HG03064 (cell line): ENCODE measurements around the gene SEC24D.
"Not testable (repeated sequence)": the region's sequence is repeated elsewhere in the genome, so short reads cannot be mapped to it uniquely, and the experiment has no call there.

ENCODE experiments used
- ATAC-seq: cut with Tn5 transposase; IDR thresholded peaks from one replicate; pipeline ENCODE4 v1.9.1; 2021; ENCODE audit warnings: low read depth; ENCODE audit not compliant: unreplicated experiment

Gene SEC24D

DNA sequence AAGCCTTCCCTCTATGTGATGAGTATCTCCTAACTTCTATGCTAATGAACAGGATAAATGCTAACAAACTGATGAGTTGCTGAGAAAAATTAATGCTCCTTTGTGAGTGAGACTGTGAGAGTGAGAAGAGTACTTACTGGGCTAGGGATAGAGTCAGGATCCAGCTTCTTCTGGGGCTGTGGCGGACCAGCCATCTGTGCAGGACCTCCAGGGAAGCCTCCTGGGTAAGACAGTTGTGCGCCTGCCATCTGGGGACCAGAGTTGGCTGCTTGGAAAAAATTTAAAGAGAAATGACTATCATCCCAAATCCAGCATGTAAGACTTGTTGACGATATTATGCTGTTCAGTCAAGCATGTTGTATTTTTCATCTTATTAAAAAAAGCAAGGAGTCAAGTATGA is 21.0 kb downstream of the SEC24D start:
- no peak for ATAC-seq

DNA sequence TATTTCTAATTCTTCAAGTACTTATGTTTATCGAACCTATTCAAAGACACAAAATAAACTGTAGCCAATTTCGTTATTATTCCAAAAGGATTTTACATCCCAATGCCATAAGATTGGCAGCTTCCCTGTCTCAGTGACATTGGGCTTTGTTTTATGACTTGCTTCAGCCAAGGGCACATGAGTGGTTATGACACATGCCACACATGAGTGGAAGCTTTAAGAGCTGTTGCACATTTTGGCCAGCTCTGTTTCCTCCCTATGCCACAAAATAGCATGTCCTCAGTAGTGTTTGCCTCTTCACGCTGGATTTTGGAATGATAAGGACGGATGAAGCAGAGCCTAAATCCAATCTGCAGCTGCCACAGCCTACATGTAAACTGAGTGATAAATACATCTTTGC is 21.9 kb downstream of the SEC24D start:
- no peak for ATAC-seq

DNA sequence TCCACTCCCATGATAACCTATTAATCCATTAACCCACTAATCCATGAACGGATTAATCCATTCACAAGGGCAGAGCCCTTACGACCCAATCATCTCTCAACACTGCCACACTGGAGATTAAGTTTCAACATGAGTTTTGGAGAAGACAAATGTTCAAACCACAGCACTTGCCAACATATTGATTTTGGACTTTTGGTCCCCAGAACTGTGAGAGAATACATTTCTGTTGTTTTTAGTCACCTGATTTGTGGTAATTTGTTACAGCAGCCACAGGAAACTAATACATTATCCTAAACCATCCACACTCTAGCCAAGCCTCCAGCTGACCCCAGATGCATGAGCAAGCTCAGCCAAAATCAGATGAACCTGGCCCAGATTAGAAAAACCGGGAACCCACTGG is 22.4 kb downstream of the SEC24D start:
- ATAC-seq = no peak

DNA sequence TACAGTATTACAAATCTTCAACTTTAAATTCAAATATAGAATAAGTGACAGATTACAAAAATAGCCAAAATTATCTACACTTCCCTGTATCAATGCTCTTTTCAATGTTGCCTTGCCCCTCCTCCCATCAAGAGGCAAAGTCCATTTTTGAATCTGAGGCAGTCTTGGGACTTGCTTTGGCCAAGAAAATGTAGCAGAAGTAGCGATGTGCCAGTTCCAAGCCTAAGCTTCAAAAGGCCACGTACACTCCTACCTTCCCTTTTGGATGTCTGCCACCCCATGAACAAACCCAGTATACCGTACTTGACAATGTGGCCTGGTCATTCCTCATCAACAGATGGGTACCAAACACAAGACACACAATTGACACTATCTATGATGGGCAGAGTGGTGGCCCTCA is 24.1 kb downstream of the SEC24D start:
- ATAC-seq = no peak

DNA sequence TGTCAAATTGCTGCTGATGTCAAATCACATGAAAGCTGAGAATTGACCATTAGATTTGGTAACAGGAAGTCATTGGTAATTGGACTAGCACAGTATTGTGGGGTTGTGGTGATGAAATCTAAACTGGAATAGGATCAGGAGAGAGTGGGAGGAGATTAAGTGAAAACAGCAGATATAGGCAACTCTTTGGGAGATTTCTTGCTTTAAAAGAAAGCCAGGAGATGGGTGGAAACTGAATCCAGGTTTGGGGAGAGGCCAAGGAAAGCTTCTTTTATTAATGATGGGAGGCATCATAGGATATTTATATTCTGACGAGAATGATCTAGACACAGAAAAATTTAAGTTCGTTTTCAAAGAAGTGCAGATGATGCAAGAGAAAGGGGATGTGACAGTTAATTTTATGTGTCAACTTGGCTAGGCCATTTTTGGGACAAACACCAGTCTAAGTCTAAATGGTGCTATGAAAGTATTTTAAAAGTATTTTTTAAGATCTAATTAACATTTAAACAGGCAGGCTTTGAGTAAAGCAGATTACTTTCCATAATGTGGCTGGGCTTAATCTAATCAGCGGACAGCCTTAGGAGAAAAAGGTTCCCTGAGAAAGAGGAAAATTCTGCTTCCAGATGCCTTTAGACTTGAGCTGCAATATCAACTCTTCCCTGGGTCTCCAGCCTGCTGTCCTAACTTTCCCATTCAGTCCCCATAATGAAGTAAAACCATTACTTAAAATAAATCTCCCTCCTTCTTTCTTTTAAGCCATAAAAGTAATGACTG is 24.7 kb downstream of the SEC24D start:
- no peak for ATAC-seq

DNA sequence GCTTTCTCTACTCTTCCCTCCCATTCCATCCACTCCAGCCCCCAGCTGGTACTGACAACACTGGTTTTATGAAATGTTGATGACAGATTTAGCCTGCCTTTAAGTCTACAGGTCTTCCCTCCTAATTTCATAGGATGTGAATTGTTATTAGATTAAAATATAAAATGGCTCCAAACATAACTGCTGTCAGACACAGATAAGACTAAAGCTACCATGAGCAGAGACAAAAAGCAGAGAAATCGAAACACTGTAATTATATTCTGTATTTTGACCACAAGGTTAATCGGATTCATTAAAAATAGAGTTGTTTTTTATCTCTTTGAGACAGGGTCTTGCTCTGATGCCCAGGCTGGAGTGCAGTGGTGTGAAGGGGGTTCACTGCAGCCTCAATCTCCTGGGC is 28.3 kb downstream of the SEC24D start:
- no peak for ATAC-seq

DNA sequence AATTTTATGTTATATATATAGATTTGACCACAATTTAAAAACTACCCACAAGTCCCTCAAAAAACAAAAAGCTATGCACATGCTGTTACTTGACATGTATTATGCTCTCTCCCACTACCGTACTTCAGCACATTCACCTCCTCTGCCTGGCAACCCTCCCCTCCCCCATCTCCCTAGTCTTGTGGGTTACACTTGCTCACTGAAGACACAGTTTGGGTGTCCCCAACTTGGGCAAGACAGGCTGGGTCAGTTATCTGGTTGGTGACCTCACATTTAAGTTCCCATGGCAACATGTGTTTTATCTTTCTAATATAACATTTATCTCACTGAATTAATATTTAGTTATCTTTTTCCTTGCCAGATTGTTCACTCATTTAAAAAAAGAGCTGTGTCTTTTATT is 32.7 kb downstream of the SEC24D start:
- ATAC-seq = no peak

DNA sequence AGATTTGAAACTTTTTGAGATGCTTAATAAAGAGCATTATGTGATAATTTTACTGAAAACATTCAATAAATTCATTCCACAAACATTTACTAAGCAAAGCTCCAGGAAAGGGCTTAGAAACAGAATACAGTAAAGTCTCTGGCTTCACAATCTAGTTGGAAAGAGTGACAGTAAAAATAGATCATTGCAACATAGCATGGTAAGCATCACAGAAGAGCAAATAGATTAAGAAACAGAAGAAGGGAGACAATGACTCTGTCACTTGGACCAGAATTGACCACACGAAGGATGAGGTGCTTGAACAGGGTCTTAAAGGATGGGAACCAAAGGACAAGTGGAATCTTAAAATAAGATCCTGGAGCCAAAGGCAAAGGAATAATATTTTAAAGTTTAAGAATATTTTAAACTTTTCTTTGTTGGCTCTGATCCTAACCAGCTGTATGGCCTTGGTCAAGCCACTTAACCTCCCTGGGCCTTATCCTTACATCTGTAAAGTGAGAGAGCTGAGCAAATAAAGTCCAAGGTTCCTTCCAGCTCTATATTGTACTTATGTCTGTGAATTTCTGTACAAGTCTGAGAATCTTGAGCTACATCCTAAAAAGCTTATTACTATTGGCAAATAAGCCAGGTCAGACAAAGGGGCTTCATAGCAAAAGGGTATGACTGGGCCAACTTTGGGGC is 33.9 kb downstream of the SEC24D start:
- no peak for ATAC-seq

DNA sequence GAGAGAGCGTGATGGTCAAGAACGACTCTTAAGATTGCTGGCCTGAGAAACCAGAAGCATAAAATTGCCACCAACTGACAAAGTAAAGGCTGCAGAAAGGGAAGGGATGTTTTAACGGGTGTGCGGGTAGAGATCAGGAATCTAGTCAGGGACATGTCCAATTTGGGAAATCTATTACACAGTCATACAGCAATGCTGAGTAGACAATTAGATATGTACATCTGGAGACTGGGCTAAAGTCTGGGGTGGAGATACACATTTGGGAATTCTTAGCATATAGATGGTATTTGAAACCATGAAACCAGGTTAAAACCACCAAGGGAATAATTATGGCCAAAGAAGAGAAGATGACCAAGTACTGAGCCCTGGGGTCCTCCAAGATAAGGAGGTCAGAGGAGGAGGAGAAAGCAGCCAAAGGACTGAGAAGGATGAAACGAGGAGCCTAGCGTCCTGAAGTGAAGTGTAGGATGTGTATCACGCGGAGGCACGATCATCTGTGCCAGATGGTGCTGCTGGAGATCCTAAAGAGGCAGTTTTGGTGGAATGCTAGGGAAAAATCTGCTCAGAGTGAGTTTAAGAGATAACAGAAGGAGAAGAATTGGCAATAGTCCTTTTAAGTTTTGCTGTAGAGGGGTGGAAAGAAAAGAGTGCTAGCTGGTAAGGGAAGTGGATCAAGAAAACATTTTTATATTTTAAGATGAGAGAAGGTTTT is 36.5 kb downstream of the SEC24D start:
- ATAC-seq = no peak

DNA sequence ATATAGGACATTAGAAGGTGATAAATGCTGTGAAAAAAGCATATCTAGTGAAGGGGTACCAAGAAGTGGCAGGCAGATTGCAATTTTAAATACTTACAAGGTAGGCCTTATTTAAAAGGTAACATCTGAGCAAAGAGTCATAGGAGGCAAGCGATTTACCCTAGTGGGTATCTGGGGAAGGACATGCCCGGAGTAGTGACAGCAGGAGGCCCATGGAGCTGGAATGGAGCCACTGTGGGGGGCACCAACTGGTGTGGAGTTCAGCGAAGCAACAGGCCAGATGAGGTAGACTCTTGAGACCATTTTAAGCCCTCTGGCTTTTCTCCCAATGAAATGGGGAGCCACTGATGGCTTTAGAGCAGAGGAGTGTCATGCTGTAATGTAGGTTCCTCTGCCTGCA is 37.3 kb downstream of the SEC24D start:
- ATAC-seq = no peak

DNA sequence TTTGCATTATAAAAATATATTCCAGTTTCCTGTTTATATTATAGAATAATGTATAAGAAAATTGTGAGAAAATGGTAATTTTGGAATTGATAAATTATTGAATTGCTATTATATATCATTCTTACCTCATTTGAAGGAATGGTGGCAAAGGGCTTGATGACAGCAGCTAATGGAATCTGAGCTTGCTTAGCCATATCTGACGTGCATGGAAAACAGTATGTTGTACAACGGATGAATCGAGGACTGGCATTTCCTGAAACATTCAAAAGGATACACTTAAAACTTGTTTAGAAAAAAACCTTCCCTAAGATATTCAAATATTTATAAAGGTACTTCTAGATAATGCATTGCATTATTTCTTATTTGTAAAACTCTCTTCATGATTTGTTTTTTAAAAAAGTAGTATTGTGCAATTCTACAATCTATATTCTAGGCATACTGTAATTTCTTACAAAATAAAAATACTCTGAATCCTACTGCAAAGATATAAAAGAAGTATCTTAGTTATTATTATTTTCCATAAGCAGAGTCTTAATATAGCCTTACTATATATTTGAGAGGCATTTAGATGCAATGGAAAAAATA is 38.3 kb downstream of the SEC24D start:
- ATAC-seq = no peak

DNA sequence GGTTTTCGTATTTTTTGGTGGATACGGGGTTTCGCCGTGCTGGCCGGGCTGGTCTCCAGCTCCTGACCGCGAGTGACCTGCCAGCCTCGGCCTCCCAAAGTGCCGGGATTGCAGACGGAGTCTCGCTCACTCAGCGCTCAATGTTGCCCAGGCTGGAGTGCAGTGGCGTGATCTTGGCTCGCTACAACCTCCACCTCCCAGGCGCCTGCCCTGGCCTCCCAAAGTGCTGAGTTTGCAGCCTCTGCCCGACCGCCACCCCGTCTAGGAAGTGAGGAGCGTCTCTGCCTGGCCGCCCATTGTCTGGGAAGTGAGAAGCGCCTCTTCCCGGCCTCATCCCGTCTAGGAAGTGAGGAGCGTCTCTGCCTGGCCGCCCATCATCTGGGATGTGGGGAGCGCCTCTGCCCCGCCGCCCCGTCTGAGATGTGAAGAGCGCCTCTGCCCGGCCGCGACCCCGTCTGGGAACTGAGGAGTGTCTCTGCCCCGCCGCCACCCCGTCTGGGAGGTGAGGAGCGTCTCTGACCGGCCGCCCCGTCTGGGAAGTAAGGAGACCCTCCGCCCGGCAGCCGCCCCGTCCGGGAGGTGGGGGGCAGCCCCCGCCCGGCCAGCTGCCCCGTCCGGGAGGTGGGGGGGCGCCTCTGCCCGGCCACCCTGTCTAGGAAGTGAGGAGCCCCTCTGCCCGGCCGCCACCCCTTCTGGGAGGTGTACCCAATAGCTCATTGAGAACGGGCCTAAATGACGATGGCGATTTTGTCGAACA is 44.1 kb downstream of the SEC24D start:
- not testable (repeated sequence) for ATAC-seq

DNA sequence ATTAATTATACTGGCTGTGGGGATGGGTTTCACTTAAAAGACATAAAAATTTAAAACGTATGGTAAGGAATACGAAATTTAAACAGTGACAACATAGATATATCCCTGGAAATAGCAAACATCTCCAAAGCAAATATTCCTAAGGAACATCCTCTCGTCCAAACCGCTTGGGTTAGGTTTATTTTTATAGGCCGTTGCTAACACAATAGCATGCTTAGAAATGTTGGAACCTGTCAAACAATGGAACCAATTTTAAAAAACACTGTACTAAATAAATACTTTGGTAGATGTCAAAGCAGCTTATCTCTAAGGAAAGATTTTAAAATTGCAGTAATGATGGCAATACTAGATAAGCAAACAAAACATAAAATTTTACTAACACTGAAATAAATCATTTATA is 45.4 kb downstream of the SEC24D start:
- no peak for ATAC-seq

DNA sequence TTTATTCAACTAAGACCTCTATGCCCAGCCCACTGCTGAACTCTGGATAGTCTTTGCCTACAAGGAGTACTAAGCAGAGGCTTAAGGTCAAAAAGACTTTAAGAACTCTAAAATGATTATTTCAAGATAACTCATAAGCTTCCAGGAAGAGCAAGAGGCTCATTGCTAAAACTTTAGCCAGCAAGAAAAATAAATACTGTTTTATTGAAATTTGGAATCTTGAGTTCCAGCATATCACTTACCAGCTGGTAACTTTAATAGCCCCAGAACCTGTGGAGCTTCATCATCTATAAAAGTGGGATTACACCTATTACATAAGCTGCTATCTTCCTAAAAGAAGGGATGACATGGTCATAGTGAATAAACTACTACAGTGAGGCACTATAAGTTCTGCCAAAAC is 47.0 kb downstream of the SEC24D start:
- no peak for ATAC-seq

DNA sequence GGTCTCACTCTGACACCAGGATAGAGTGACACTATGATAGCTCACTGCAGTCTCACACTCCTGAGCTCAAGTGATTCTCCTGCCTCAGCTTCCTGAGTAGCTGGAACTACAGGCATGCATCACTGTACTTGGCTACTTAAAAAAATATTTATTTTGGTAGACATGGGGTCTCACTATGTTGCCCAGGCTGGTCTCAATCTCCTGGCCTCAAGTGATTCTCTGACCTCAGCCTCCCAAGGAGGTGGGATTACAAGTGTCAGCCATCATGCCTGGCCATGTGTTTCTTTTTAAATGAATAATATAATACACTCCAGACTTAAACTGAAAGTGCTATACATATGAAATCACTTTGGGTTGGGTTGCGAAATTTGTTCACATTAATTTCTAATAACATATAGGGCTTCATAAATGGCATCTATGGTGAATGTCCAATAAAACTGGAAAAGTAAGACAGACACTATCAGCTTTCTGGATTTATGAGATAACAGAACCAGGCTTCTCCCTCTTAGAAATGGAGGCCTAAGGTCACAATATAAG is 48.0 kb downstream of the SEC24D start:
- ATAC-seq = no peak

DNA sequence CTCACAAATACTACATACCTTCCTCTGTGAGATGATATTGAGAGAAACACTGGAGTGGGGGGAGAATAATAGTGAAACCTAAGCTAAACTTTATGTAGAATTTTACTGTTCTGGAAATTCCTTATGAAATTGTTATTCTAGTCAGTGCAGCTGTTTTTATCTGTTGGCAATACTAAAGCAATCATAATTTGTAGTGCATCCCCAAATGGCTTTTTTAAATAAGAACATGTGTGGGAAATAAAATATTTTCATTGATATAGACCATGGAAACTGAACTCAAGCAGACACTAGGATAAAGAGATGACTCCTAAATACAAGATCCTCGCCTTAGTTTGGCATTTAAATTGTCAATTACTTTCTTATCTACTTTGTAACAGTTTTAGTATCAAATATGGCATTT is 51.1 kb downstream of the SEC24D start:
- ATAC-seq = no peak

DNA sequence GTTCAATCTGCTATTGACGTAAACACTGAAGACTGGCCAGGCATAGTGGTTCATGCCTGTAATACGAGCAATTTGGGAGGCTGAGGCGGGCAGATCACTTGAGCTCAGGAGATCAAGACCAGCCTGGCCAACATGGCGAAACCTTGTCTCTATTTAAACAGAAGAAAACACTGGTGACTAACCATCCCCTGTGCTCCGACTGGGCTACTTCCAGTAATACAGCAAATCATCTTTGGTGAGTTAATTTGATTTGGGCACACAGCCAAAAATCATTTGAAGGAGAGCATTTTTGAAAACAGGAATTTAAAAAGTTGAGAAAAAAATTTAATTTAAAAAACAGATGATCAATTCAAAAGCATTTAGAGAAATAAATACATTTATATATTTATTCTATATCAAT is 52.0 kb downstream of the SEC24D start:
- ATAC-seq = no peak

DNA sequence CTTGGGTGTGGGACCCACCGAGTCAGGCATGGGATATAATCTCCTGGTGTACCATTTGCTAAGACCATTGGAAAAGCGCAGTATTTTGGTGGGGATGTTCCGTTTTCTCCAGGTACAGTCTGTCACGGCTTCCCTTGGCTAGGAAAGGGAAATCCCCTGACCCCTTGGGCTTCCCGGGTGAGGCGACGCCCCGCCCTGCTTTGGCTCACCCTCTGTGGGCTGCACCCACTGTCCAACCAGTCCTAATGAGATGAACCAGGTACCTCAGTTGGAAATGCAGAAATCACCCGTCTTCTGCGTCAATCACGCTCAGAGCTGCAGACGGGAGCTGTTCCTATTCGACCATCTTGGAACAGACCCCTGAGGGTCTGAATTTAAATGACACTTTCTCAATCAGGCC is 53.0 kb downstream of the SEC24D start:
- not testable (repeated sequence) for ATAC-seq

DNA sequence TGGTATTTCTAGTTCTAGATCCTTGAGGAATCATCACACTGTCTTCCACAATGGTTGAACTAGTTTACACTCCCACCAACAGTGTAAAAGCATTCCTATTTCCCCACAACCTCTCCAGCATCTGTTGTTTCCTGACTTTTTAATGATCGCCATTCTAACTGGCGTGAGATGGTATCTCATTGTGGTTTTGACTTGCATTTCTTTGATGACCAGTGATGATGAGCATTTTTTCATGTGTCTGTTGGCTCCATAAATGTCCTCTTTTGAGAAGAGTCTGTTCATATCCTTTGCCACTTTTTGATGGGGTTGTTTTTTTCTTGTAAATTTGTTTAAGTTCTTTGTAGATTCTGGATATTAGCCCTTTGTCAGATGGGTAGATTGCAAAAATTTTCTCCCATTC is 58.3 kb downstream of the SEC24D start:
- not testable (repeated sequence) for ATAC-seq

DNA sequence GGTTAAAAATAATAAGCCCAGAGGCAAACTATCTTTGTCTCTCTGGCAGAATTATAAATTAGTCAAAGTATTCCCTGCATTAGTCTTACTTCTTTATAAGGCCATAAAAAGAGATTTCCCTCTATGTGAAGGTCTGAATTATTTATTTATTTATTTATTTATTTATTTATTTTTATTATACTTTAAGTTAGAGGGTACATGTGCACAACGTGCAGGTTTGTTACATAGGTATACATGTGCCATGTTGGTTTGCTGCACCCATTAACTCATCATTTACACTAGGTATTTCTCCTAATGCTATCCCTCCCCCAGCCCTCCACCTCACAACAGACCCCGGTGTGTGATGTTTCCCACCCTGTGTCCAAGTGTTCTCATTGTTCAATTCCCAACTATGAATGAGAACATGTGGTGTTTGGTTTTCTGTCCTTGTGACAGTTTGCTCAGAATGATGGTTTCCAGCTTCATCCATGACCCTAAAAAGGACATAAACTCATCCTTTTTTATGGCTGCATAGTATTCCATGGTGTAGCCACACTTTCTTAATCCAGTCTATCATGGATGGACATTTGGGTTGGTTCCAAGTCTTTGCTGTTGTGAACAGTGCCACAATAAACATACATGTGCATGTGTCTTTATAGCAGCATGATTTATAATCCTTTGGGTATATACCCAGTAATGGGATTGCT is 58.8 kb downstream of the SEC24D start:
- not testable (repeated sequence) for ATAC-seq
